Activated naive CD4-positive, alpha-beta T cell treated with anti-CD3 and anti-CD28 coated beads, Interleukin-2, amount 10 ng/mL, durations not matched to agents 7 days and 5 days (primary cell): Measurements from ENCODE around the gene NBAS.

ENCODE experiments used
- CTCF ChIA-PET: fragments of 350-600 bp; sonication (Branson Sonifier 250); formaldehyde crosslinking; loops from one replicate; lab custom pipeline; 2021; ENCODE audit warnings: antibody characterized with exemption; lab: Charles Lee
- DNase-seq: peaks from one replicate; pipeline ENCODE4 v3.0.0-alpha.2; 2020
- H3K27ac Mint-ChIP-seq: one replicate; pipeline ENCODE4 v1.8.0; 2021; ENCODE audit warnings: mild to moderate bottlenecking, moderate library complexity, mixed read lengths
- H3K27me3 Mint-ChIP-seq: one replicate; pipeline ENCODE4 v1.8.0; 2021; ENCODE audit warnings: mild to moderate bottlenecking, mixed read lengths
- H3K36me3 Mint-ChIP-seq: one replicate; pipeline ENCODE4 v1.8.0; 2021; ENCODE audit warnings: mixed read lengths
- H3K4me1 Mint-ChIP-seq: one replicate; pipeline ENCODE4 v1.8.0; 2021; ENCODE audit warnings: mixed read lengths
- H3K4me3 Mint-ChIP-seq: one replicate; pipeline ENCODE4 v1.8.0; 2021; ENCODE audit warnings: mild to moderate bottlenecking, moderate library complexity, mixed read lengths
- H3K9me3 Mint-ChIP-seq: one replicate; pipeline ENCODE4 v1.8.0; 2021; ENCODE audit warnings: mixed read lengths

NBAS gene

GRCh38 chr2:15559379-15560139 is 1.6 kb downstream of the NBAS start:
- Mint-ChIP-seq H3K27ac (peak overlapping the region; percentile 22), H3K36me3 (peaks cover 2% of the 10 kb centered on the region), H3K9me3 (no peaks in the 10 kb centered on the region), H3K4me1 (peaks cover 38% of the 10 kb centered on the region), H3K4me3 (peak overlapping the region; percentile 98), H3K27me3 (peaks cover under 1% of the 10 kb centered on the region)
- DNase-seq = no peak
- CTCF ChIA-PET = no interaction called here

DNA sequence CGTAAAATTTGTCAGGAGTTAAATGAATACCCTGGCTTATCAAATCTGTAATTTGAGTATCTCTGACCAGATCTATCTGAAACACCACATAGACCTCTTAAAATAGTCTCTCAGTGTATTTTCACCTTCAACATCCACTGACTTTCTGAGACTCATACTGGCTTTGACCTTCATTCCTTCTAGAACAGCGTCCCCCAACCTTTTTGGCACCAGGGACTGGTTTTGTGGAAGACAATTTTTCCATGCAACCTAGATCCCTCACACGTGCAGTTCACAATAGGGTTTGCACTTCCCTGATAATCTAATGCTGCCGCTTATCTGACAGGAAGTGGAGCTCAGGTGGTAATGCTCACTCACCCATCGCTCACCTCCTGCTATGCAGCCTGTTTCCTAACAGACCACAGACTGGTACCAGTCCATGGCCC is 3.2 kb downstream of the NBAS start:
- Mint-ChIP-seq H3K27me3 (no peaks in the 10 kb centered on the region), H3K4me1 (peaks cover 37% of the 10 kb centered on the region), H3K4me3 (no peak overlapping the region), H3K36me3 (peaks cover 6% of the 10 kb centered on the region), H3K9me3 (no peaks in the 10 kb centered on the region), H3K27ac (no peak overlapping the region)
- CTCF ChIA-PET = interaction anchor here (0.7 kb wide), 1 partner anchor 500 kb away, joined by 3 read pairs; no protein-coding TSS in a partner anchor
- DNase-seq = no peak

- no peaks in the 10 kb centered on the region for H3K27me3 Mint-ChIP-seq
- H3K4me3 Mint-ChIP-seq = no peak overlapping the region
- H3K4me1 Mint-ChIP-seq = peaks cover 24% of the 10 kb centered on the region
- DNase-seq = no peak
- CTCF ChIA-PET = no interaction called here
- peaks cover 14% of the 10 kb centered on the region for H3K36me3 Mint-ChIP-seq
- no peak overlapping the region for H3K27ac Mint-ChIP-seq
- H3K9me3 Mint-ChIP-seq = no peaks in the 10 kb centered on the region
Measured at GRCh38 chr2:15556311-15556930, 4.7 kb downstream of the NBAS start.

DNA sequence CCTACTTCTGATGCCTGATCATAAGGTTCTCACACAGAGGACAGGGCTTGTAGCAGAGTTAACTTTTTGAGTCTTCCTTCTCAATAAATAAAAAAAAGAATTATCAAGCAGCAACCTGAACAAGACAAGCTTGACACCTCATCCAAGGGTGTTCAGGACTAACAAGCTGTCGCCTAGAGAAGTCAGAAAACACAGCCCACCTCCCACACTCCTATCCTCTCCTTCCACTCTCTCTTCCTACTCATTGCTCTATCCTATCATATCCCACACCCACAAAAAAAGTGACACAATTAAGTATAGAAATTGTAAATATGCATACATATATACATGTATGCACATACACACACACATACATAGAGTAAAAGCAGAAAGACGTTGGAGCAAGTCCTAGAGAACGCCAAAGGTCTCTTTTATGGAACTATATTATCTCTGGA is 5.4 kb downstream of the NBAS start:
- H3K36me3 Mint-ChIP-seq = peaks cover 14% of the 10 kb centered on the region
- peaks cover 22% of the 10 kb centered on the region for H3K4me1 Mint-ChIP-seq
- H3K27ac Mint-ChIP-seq = no peak overlapping the region
- no peaks in the 10 kb centered on the region for H3K9me3 Mint-ChIP-seq
- no peak for DNase-seq
- CTCF ChIA-PET = no interaction called here
- no peak overlapping the region for H3K4me3 Mint-ChIP-seq
- H3K27me3 Mint-ChIP-seq = no peaks in the 10 kb centered on the region

DNA sequence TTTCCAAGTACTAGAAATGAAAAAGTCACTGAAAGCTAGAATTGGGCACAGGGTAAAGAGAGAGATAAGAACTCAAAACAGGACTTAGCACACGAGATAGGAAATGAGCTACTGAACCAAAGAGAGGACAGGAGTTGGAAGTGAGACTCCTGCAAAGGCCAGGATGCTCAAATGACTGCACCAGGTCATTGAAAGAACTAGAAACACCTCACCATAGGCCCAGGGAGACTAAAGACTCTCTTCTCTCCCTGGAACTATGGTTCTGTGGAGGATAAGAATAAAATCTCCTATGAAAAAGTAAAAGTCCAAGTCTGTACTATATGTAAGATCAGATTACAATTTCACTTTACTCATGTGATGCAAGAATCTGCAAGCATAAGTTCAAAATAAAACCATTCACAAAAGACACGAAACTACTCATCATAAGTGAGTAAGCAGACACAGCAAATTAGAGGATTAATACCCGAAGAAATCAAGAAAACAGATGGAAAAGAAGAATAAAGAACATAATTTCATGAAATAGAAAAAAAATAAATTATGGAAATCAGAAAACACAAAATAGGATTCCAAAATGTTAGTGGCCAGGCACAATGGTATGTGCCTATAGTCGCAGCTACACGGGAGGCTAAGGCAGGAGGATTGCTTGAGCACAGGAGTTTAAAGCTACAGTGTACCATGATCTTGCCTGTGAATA is 6.5 kb downstream of the NBAS start:
- H3K4me1 Mint-ChIP-seq = peaks cover 14% of the 10 kb centered on the region
- peaks cover 14% of the 10 kb centered on the region for H3K36me3 Mint-ChIP-seq
- no peak overlapping the region for H3K4me3 Mint-ChIP-seq
- no peak overlapping the region for H3K27ac Mint-ChIP-seq
- CTCF ChIA-PET = no interaction called here
- no peaks in the 10 kb centered on the region for H3K9me3 Mint-ChIP-seq
- no peaks in the 10 kb centered on the region for H3K27me3 Mint-ChIP-seq
- no peak for DNase-seq

- Mint-ChIP-seq H3K36me3 (peaks cover 17% of the 10 kb centered on the region), H3K27ac (no peak overlapping the region), H3K9me3 (no peaks in the 10 kb centered on the region), H3K4me3 (no peak overlapping the region), H3K27me3 (no peaks in the 10 kb centered on the region), H3K4me1 (peaks cover 7% of the 10 kb centered on the region)
- no peak for DNase-seq
- CTCF ChIA-PET = no interaction called here
Measured at GRCh38 chr2:15553951-15554350, 7.2 kb downstream of the NBAS start.

- CTCF ChIA-PET = no interaction called here
- Mint-ChIP-seq H3K27ac (no peak overlapping the region), H3K4me3 (no peak overlapping the region), H3K36me3 (peaks cover 17% of the 10 kb centered on the region), H3K4me1 (peaks cover 6% of the 10 kb centered on the region), H3K27me3 (no peaks in the 10 kb centered on the region), H3K9me3 (no peaks in the 10 kb centered on the region)
- DNase-seq = no peak
Measured at GRCh38 chr2:15553519-15553918, 7.6 kb downstream of the NBAS start.

- CTCF ChIA-PET = no interaction called here
- H3K27me3 Mint-ChIP-seq = no peaks in the 10 kb centered on the region
- peaks cover 15% of the 10 kb centered on the region for H3K36me3 Mint-ChIP-seq
- no peaks in the 10 kb centered on the region for H3K9me3 Mint-ChIP-seq
- DNase-seq = no peak
- H3K4me3 Mint-ChIP-seq = no peak overlapping the region
- H3K4me1 Mint-ChIP-seq = no peaks in the 10 kb centered on the region
- H3K27ac Mint-ChIP-seq = no peak overlapping the region
Measured at GRCh38 chr2:15548974-15549373, 12.2 kb downstream of the NBAS start.

DNA sequence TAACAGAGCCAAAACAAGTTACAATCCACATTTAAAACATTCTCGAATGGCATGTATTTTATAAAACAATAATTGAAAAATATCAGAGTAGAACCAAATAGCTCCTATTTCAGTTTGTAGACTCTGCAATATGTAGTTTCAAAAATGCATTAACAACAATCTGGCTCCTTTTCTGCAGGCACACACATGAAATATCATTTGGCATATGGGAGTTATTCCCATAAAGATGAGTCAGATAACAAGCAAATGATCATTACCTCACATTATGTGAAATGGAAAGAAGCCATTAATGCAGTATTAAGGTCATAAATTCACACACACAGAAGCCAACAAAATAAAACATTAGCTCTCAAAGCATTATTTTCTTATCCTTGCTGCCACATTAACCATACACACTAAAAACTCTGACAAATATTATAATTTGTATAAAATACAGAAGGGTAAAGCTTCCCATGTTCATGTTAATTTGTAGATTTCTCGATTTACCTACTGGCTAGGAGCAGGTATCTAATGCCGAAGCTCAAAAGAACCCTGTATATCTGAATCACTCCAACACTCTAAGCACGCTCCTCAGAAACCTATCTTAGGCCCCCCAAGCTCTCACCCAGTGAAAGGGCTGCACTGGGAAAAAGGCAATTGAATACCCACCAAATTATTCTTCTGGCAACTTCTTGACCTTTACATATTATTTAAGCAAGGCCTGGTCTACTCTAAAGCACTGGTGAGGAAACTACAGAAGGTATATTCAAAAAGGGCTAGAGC is 13.8 kb downstream of the NBAS start:
- Mint-ChIP-seq H3K27me3 (no peaks in the 10 kb centered on the region), H3K4me1 (no peaks in the 10 kb centered on the region), H3K9me3 (no peaks in the 10 kb centered on the region), H3K27ac (no peak overlapping the region), H3K36me3 (peaks cover 9% of the 10 kb centered on the region), H3K4me3 (no peak overlapping the region)
- CTCF ChIA-PET = interaction anchor here (1.0 to 1.2 kb wide), 2 partner anchors 26 to 29 kb away, joined by 3 to 6 read pairs; no protein-coding TSS in a partner anchor
- DNase-seq = no peak

GRCh38 chr2:15546297-15547098 is 14.6 kb downstream of the NBAS start:
- Mint-ChIP-seq H3K4me3 (no peak overlapping the region), H3K36me3 (peaks cover 6% of the 10 kb centered on the region), H3K27me3 (no peaks in the 10 kb centered on the region), H3K27ac (no peak overlapping the region), H3K4me1 (no peaks in the 10 kb centered on the region), H3K9me3 (no peaks in the 10 kb centered on the region)
- CTCF ChIA-PET = interaction anchor here (0.6 to 1.2 kb wide), 3 partner anchors 27 to 1160 kb away, joined by 3 to 6 read pairs (median 4); no protein-coding TSS in a partner anchor
- no peak for DNase-seq

GRCh38 chr2:15544227-15544626 is 16.9 kb downstream of the NBAS start:
- no peaks in the 10 kb centered on the region for H3K4me1 Mint-ChIP-seq
- no peak for DNase-seq
- no peaks in the 10 kb centered on the region for H3K9me3 Mint-ChIP-seq
- H3K27ac Mint-ChIP-seq = no peak overlapping the region
- H3K27me3 Mint-ChIP-seq = no peaks in the 10 kb centered on the region
- H3K4me3 Mint-ChIP-seq = no peak overlapping the region
- H3K36me3 Mint-ChIP-seq = peaks cover 4% of the 10 kb centered on the region
- CTCF ChIA-PET = no interaction called here

DNA sequence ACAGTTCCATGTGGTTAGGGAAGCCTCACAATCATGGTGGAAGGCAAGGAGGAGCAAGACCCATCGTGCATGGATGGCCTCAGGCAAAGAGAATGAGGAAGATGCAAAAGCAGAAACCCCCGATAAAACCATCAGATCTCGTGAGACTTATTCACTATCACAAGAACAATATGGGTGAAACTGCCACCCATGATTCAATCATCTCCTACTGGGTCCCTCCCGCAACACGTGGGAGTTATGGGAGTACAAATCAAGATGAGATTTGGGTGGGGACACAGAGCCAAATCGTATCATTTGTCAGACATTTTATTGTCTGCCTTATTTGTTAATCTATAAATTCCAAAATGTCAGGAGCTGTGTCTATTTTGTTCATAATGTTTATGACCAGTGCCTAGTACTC is 17.6 kb downstream of the NBAS start:
- no peaks in the 10 kb centered on the region for H3K4me1 Mint-ChIP-seq
- no peaks in the 10 kb centered on the region for H3K27me3 Mint-ChIP-seq
- no peak overlapping the region for H3K4me3 Mint-ChIP-seq
- CTCF ChIA-PET = no interaction called here
- H3K9me3 Mint-ChIP-seq = no peaks in the 10 kb centered on the region
- H3K36me3 Mint-ChIP-seq = peaks cover 2% of the 10 kb centered on the region
- H3K27ac Mint-ChIP-seq = no peak overlapping the region
- DNase-seq = no peak

DNA sequence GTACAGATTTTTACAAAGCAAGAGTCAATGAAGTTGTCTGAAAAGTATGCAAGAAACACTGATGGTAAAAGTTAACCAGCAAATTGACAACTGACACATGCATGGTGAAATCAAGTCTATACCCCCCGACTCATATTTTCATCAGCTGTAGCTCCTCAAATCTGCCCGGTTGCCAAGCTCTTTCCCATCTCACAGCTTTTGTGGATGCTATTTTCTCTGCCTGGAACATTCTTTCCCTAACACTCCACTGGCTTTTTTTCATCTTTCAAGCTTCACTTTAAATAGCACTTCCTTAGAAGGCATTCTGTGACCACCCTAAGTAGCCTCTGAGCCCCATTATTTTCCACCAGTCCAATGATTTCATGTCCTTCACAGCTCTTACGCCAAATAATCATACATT is 18.1 kb downstream of the NBAS start:
- CTCF ChIA-PET = no interaction called here
- H3K27me3 Mint-ChIP-seq = no peaks in the 10 kb centered on the region
- peaks cover 2% of the 10 kb centered on the region for H3K36me3 Mint-ChIP-seq

More for the DNA sequence above, 18.1 kb downstream of the NBAS start:
- Mint-ChIP-seq H3K9me3 (no peaks in the 10 kb centered on the region), H3K4me3 (no peak overlapping the region), H3K27ac (no peak overlapping the region), H3K4me1 (no peaks in the 10 kb centered on the region)
- no peak for DNase-seq
